NCI-H2196 treated with DMSO at 0.1 percent for 48 hours (cell line): ENCODE data around the gene GSDME.
"Not testable (repeated sequence)": the region's sequence is repeated elsewhere in the genome, so short reads cannot be mapped to it uniquely, and the experiment has no call there.

Experiments
- DNase-seq: peaks from one replicate; lab custom pipeline; 2025; ENCODE audit not compliant: unreplicated experiment; lab: John Stamatoyannopoulos, UW

GSDME gene

DNA sequence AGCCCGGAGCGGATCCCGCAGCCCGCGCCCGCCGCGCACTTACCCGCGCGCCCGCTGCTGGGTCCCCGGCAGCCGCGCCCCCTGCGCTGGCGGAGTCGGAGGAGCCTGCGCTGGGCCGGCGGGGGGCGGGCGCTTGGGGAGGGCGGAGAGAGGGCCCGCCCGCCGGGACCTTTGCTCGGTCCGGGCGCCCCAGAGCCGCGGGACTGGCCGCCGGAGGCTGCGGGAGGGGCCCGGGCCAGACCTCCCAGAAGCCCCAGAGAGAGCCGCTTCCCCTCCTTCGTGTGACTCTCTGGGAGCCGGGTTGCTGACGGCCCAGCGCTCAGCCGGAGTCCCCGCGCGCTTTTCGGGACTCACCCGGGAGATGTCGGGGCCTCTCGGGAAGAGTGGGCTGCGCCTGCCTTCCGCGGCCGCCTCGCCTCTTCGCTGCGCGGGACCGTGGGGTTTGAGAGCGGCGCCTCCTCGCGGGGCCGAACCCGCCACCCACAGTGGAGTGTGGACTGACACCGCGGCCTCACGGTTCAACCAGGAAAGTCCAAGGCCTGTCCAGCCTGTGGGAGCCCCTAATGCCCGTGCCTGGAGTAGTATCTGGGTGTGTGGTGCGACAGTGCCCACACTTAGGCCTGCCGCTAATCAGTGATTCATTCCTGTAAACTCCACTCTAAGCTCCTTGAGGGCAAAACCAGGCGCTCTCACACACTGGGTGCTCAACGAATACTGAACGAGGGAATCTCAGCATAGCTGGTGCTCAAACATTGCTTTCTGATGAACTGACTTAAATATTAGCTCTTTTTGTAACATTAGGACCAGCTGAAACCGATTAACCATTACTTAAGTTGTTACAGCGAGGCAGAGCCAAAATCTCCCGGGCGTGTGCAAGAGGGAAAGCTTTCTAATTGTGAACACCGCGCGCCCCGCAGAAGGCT is at the start of gene GSDME:
Gene GSDME, minus strand, starts transcription at position 112 of the 923 bp plus-strand sequence. CDS start 7,690 bp downstream, outside the sequence.
- no peak for DNase-seq

DNA sequence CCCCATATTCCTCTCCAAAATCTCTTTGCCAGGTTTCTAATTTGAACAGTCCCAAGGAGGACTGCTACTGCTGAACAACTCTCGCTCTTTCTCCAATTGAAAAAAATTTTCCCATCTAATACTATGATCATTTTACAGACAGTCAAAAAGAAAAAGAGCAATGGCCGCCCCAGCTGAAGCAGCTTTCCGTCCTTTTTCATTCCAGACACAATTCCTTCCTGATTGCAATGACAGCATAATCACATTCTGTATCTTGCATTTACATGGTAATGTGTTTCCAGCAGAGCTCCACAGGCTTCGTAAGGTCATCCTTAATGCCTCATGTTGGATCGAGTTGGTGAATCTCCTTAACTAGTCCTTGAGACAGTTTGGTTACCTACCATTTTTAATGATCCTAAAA is 45.0 kb upstream of the GSDME start:
- DNase-seq = no peak

DNA sequence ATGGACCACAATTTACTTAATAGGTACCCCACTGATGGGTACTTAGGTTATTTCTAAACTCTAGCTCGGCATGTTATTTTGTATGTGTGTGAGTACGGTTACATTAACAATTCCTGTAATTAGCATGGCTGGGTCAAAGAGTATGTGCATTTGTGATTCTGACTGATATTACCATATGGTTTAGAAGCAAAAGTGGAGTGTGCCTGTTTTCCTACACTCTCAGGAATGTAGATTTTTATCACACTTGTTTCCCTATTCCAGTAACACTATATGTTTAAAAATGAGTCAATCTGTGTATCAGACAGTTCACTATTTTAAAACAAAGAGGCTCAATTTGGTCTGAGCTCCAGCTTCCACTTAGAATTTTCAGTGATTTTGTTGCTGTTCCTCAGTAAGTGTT is 44.6 kb upstream of the GSDME start:
- no peak for DNase-seq

DNA sequence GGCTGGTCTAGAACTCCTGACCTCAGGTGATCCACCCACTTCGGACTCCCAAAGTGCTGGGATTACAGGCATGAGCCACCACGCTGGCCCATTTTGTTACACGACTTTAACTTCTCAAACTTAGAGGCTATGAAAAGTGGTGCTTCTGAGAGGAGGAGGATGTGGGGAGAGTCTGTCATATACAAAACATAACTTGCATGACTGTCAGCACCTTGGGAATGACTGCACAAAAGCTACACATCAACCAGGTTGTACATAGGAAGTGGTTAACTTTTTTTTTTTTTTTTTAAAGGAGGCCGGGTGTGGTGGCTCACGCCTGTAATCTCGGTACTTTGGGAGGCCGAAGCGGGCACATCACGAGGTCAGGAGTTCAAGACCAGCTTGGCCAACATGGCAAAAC is 43.4 kb upstream of the GSDME start:
- no peak for DNase-seq

DNA sequence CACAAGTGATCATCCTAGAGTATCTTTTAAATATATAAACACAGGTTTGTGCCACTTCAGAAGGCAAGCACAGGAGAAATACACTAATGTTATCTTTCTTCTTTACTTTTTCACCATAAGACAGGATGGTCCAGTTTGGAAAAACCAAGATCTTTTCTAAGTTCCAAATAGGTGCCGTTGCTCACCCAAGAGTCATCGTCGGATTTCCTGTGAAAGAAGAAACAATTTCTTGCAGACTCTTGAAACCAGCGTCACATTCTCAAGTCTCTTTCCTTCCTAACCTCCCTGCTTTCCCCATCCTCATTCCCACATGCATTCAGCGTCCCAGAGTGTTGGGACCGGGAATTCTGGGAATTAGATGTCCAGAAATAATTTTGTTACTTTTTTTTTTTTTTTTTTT is 42.8 kb upstream of the GSDME start:
- no peak for DNase-seq

DNA sequence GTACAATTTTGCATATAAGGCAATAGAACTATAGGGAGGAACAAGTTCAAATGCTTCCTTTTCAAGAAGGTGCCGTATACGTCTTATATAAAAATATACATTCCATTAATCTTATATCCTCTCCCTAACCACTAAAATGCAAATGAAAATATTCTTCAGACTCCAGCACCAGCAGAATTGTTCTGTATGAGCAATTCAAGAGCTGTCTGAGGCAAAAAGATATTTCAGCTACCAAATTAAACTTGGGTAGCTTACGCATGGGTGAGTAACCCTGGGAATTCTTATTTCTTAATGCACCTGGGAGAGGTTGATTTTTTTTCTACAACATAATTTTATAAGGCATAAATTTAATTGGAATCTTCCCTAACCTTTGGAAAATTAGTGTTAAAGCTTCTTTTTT is 42.2 kb upstream of the GSDME start:
- no peak for DNase-seq

DNA sequence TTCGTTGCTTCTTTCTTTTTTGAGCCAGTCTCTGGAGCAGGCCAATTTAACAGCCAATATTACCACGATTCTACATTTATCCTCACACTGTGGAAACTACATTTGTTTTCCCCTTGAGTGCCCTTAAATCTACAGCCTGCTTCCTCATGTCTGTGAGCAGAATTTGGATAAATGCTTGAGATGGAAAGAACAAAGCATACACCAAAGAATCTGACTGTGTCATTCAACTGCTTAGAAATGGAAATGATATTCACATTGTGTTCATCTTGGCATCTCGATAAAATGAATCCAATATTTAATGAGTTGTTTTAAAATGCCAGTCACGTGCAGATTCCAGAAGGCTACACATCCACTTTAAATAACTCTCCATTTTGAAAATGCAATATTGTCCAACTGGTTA is 41.0 kb upstream of the GSDME start:
- DNase-seq = no peak

DNA sequence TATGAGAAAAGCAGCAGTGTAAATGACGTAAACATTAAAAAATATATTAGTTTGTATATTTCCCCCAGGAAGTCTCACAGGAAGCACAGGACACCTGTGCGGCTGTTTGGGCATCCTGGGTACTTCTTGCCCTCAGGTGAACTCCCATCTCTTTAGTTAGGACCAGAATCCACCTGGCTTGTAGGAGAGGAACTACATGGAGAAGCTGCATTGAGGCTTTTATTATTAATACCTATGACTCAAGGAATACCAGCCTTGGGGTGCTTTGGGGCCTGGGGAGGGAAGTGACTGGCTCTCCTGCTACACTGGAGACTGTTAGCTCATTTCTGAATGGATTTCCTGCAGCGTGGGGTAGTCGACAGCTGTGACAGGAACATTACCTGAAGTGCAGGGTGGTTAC is 40.0 kb upstream of the GSDME start:
- no peak for DNase-seq

DNA sequence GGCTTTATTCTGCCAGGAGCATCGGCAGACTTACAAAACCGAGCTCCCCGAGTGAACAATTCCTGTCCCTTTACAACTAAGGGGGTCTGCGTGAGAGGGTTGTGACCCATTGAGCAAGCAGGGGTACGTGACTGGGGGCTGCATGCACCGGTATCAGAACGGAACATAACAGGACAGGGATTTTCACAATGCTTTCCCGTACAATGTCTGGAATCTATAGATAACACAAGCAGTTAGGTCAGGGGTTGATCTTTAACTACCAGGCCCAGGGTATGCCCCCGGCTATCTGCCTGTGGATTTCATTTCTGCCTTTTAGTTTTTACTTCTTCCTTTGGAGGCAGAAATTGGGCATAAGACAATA is 38.1 kb upstream of the GSDME start:
- DNase-seq = no peak

DNA sequence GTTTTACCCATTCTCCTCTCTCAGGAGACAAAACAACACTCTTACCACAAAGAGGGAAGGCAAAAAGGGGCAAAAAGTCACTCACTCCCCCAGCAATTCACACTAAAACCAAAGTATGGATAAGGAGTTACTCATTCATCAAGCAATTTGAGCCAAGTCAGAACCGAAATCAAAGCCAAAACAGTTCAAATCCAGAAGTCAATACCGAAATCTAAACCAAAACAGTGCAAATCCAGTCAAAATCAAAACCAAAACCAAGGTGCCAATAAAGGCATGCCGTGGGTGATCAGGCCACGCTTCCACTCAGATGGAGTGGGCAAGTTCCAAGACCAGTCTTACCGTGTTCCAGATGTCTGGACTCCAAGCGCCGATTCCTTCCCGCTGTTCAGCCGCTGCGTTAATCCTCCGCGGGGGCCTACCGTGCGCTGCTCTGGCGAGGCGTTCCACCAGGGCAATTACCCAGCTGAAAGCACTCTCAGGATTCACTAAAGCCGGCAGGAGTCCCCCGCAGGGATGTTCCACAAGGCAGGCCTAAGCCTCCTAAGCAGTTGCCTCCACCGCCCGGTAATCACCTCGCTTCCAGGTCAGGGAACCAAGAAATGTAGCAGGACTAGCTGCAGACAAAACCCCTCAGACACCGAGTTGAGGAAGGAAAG is 37.6 kb upstream of the GSDME start:
- not testable (repeated sequence) for DNase-seq

DNA sequence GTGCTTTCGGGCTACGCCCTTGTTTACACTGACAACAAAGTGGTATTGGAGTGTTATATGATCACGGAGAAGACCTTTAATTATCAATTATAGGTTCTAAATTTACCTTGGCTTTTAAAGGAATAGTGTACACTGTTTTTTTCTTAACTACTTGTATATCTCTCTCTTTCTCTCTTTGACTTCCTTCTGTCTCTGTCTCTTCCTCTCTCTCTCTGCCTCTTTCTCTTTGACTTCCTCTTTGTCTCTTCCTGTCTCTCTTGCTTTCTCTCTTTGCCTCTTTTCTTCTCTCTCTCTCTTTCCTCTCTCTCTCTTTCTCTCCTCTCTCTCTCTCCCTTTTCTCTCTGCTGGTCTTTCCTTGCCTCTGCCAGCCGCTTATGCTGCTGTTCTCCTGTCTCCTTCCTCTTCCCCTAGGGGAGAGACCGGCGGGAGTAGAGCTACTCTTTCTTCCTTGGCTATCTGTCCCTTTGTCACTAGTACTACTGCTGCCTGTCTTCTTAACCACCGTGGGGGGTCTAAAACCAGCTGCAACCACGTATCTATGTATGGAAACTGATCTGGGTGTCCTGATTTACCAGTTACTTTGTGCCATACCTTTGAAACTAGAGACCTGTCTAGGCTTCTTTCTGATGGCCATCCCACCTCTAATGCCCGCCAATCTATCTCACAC is 36.9 kb upstream of the GSDME start:
- no peak for DNase-seq

DNA sequence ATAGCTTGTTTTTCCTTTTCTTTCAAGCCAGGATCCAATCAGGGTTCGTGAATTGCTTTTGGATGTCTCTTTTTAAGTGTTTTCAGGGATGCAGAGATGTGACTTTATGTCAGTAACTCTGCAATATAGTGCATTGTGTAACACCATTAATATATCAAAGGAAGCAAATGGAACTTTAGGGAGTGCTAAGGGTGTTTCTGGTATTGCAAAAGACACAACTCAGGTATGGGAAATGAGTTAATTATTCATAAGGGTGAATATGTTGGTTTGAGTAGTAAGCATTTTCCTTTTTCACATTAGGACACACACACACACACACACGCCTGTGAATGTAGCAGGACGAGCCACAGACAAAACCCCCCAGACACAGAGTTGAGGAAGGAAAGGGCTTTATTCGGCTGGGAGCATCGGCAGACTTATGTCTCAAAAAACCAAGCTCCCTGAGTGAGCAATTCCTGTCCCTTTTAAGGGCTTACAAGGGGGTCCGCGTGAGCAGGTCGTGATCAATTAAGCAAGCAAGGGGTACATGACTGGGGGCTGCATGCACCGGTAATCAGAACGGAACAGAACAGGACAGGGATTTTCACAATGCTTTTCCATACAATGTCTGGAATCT is 31.8 kb upstream of the GSDME start:
- no peak for DNase-seq

DNA sequence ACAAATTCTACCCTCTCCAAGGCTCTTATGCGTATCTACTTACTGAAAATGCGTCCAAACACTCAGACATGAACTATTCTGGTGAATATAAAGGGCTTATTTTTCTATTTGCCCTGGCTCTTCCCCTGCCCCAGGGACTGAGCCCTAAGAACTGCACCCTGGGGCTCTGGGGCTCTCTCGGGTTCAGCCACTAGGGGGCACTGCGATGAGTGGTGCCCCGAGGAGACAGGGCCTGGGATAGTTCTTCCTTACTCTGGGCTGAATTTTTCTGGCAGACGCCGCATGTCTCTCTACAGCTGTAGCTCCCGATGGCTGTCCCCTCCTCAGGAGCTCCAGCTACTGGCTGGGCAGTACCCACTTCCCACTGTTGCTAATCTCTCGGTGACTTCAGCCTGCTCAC is 30.8 kb upstream of the GSDME start:
- DNase-seq = no peak

DNA sequence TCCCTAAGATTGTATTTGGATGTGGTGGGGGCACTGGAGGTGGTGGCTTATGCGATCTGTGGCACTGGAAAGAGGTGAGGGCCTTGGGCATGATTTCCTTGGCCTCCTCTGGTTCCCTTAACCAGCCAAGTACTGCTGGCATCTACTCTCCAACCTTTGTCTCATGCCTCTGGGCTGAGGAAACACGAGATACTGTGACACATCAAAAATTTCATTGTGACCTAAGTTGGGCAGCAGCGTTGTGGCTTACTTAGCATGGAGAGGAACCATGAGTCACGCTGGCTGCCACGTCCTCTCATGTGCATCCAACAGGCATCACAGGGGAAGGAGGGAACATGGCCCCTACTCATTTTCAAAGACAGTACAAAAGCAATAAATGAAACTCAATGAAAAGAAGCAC is 29.7 kb upstream of the GSDME start:
- DNase-seq = no peak

DNA sequence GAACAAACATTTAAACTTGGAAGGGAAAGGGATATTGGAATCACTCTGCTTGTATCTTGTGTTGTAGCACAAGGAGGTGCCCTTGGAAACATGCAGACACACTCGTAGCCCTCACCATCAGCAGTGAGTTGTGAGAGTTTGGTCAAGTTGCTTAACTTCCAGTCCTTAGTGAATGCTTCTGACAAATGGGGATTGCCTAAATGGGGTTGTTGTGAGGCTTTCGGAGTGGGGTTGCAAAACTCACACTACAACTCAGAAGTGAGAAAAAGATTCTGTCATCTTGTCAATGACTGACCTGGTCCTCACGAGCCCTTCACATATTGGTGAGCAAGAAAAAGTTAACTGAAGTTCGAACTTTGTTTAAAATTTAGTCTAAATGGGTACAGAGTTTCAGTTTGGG is 29.0 kb upstream of the GSDME start:
- no peak for DNase-seq

DNA sequence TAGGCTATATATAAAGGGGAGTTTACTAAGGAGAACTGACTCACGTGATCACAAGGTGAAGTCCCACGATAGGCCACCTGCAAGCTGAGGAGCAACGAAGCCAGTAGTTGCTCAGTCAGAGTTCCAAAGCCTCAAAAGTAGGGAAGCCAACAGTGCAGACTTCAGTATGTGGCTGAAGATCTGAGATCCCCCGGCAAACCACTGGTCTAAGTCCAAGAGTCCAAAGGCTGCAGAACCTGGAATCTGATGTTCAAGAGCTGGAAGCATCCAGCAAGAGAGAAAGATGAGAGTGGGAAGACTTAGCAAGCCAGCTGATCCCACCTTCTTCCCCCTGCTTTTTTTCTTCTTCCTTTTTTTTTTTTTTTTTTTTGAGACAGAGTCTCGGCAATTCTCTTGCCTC is 27.0 kb upstream of the GSDME start:
- no peak for DNase-seq

DNA sequence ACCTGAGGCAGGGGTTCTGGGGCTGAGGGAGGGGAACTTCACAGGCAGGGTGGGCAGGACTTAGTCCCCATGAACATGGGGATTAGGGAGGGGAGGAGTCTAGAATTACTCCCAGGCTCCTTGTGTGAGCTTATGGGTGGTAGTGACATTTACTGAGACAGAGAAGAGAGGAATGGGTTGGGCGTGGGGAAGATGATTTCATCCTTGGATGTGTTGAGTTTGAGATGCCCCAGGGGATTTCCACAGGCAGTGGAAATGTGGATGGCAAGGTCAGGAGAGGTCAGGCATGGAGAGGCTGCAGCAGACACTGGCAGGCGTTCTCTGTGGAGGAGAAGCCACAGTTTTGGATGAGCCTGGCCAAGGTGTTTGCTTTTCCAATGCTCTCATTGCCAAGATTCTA is 26.4 kb upstream of the GSDME start:
- DNase-seq = no peak

DNA sequence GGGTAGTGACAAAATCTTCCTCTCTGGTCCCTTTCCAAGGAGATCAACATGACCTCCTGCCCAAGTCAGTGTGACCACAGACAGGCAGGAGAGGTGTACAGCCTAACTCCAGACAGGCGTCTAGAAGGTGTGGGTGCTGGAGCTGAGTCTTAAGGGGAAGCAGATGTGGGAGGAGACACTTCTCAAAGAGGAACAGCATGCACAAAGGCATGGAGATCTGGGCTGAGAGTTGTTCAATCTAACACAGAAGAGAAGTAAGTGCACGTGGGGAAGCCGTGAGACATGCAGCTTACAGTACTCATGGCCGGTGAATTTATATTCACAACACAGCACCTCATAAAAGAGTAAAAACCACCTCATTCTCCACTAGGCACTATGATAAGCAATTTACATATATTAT is 23.8 kb upstream of the GSDME start:
- DNase-seq = no peak

DNA sequence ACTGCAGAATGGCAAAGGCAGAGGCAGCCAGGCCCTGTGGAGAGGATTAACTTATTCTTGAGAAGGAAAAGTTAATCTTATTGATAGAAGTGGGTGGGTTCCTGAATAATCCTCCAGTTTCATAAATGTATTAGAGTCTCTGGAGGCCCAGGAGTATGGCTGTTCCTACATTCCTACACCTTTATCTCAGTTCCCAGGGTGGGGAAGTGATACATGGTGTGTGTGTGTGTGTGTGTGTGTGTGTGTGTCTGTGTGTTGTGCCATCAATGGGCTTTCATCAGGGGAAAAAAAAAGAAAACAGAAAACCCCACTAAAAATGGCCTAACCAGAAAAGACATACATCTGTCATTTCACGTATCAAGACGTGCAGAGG is 22.0 kb upstream of the GSDME start:
- DNase-seq = no peak

DNA sequence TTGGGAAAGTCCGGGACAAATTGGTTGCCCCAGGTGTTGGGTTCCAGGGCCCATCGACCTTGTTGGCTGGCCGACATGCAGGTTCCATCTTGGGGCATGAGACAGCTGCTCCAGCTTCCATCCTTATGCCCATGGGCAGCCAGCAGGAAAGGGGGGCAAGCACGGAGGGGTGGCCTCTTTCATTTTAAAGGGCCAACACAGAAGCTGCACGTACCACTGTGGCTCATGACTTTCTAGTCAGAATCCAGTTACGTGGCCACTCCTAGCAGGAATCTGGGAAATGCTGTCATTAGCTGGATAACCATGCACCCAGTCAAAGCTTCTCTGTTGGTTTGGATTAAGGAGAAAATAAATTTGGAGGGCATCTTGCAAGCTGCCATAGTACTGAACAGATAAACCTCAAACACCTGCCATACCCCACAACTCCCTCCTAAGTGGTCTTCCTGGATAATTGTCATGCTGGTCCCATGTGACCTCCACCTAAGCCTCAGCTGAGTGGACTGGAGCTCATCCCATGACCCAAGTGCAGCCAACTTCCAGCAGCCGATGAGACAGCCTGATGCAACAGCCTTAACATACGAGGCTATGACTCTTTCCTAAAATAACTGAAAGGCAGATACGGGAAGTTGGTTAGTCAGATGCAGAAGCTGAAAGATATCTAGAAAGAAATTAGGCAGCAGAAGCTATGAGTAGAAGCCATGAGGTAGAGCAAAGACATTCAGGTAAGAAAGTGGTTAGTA is 21.4 kb upstream of the GSDME start:
- no peak for DNase-seq

DNA sequence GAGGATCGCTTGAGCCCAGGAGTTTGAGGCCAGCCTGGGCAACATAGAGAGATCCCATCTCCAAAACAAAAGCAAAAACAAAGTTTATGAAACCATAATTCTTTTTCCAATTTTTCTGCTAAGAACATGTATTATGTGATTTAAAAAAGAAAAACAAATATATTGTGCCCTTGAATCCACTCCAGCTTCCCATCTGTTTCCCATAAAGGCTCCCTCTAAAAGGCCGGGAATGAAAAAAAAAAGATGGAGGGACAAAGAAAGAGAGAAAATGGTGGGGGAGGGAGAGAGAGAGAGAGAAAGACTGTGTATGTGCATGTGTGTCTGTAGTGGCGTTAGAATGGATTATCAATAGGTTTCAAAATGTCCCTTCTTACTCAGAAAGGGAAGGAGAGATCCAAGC is 20.5 kb upstream of the GSDME start:
- no peak for DNase-seq
